Naive thymus-derived CD4-positive, alpha-beta T cell (primary cell): ENCODE measurements around the gene RAB40C. TPM values are rescaled to one million over a fixed set of nuclear protein-coding genes. Genes with fewer than 3 reads are reported as not detected.

Experiments used
- ATAC-seq: fragments of 150-1000 bp; cut with Tn5 transposase; 2 replicates; pipeline ENCODE4 v1.10.0; 2021; ENCODE audit warnings: mild to moderate bottlenecking, moderate library complexity
- CTCF ChIA-PET: fragments of 350-600 bp; sonication (Branson Sonifier 250); formaldehyde crosslinking; loops from one replicate; lab custom pipeline; 2021; ENCODE audit warnings: antibody characterized with exemption; lab: Charles Lee
- POLR2A ChIA-PET: fragments of 350-600 bp; sonication (Branson Sonifier 250); formaldehyde crosslinking; loops from one replicate; lab custom pipeline; 2021; ENCODE audit warnings: antibody characterized with exemption, inconsistent platforms; lab: Charles Lee
- DNase-seq, 9 donors: peaks; one replicate each; pipeline versions ENCODE4 v3.0.0 to v3.0.0-alpha.2; 2020 to 2022; ENCODE audit warnings: mixed read lengths in 1 of 9
- H3K27ac ChIP-seq: one replicate; pipeline ENCODE4 v1.7.0; 2013; ENCODE audit warnings: mild to moderate bottlenecking, low read depth, low read length, moderate library complexity
- H3K27me3 ChIP-seq, 2 donors: one replicate each; pipeline ENCODE4 v1.7.0; 2013; ENCODE audit warnings: low read length in 2 of 2, mild to moderate bottlenecking in 2 of 2, moderate library complexity in 2 of 2; ENCODE audit not compliant: control insufficient read depth in 2 of 2, insufficient read depth in 2 of 2
- H3K36me3 ChIP-seq, 3 experiments: 1 replicate in 2 of 3; 2 replicates in 1 of 3; pipeline ENCODE4 v1.7.0; 2013; ENCODE audit warnings: low read length in 3 of 3, mild to moderate bottlenecking in 3 of 3, moderate library complexity in 1 of 3; ENCODE audit not compliant: insufficient read depth in 3 of 3, control insufficient read depth in 2 of 3
- H3K4me1 ChIP-seq, 2 donors: one replicate each; pipeline ENCODE4 v1.7.0; 2013; ENCODE audit warnings: low read length in 2 of 2, mild to moderate bottlenecking in 2 of 2, moderate library complexity in 1 of 2; ENCODE audit not compliant: control insufficient read depth in 2 of 2, insufficient read depth in 2 of 2
- H3K4me3 ChIP-seq: 2 replicates; pipeline ENCODE4 v1.7.0; 2013; ENCODE audit warnings: mild to moderate bottlenecking, low read length
- H3K9me3 ChIP-seq, 3 experiments: 1 replicate in 2 of 3; 2 replicates in 1 of 3; pipeline ENCODE4 v1.7.0; 2013; ENCODE audit warnings: low read length in 3 of 3; ENCODE audit not compliant: control insufficient read depth in 2 of 3
- H3K27ac Mint-ChIP-seq, 9 donors: one replicate each; pipeline ENCODE4 v1.8.0; 2020 to 2022; ENCODE audit warnings: mixed read lengths in 9 of 9, mild to moderate bottlenecking in 8 of 9, moderate library complexity in 5 of 9, inconsistent platforms in 2 of 9
- H3K27me3 Mint-ChIP-seq, 5 donors: one replicate each; pipeline ENCODE4 v1.8.0; 2021 to 2022; ENCODE audit warnings: mixed read lengths in 5 of 5, mild to moderate bottlenecking in 1 of 5
- H3K36me3 Mint-ChIP-seq, 5 donors: one replicate each; pipeline ENCODE4 v1.8.0; 2020 to 2022; ENCODE audit warnings: mixed read lengths in 5 of 5, mild to moderate bottlenecking in 3 of 5, inconsistent platforms in 1 of 5
- H3K4me1 Mint-ChIP-seq, 7 donors: one replicate each; pipeline ENCODE4 v1.8.0; 2020 to 2022; ENCODE audit warnings: mixed read lengths in 7 of 7, mild to moderate bottlenecking in 3 of 7, inconsistent platforms in 1 of 7
- H3K4me3 Mint-ChIP-seq, 10 donors: one replicate each; pipeline ENCODE4 v1.8.0; 2020 to 2022; ENCODE audit warnings: mild to moderate bottlenecking in 10 of 10, mixed read lengths in 10 of 10, moderate library complexity in 6 of 10, inconsistent platforms in 2 of 10
- H3K9me3 Mint-ChIP-seq, 11 donors: one replicate each; pipeline ENCODE4 v1.8.0; 2020 to 2022; ENCODE audit warnings: mixed read lengths in 11 of 11, mild to moderate bottlenecking in 4 of 11, inconsistent platforms in 1 of 11, moderate library complexity in 1 of 11
- intact Hi-C, 2 donors: fragments of 100-400 bp; cut with micrococcal nuclease; formaldehyde crosslinking; loops; one replicate each; pipeline ENCODE4 v1.15.1; 2023
- polyA plus RNA-seq, 2 donors: library from polyadenylated mRNA; unstranded; fragments of 300-500 nt; fragmentation: Illumina TruSeq; gene quantifications; one replicate each; pipeline ENCODE4 v1.2.3, GENCODE V29; 2021
- total RNA-seq, 6 experiments: library from RNA in 5 of 6; stranded (reverse) in 5 of 6; gene quantifications; 1 replicate in 5 of 6; 2 replicates in 1 of 6; pipeline ENCODE4 v1.2.3 and lab custom pipeline; 2021 to 2026

RAB40C gene
- total and polyA plus RNA-seq, 7 experiments from 2014 or later = 7.9 to 23.2 (median 17.5) TPM

- no peaks in the 10 kb centered on the region for H3K27me3 ChIP-seq
- Mint-ChIP-seq H3K27me3 (peaks cover 0 to 6% (median 0%) of the 10 kb centered on the region in 5 donors), H3K4me3 (no peak overlapping the region), H3K27ac (no peak overlapping the region), H3K9me3 (peaks cover 0 to 7% (median 0%) of the 10 kb centered on the region in 11 donors), H3K4me1 (peaks cover 0 to 10% (median 5%) of the 10 kb centered on the region in 7 donors), H3K36me3 (no peaks in the 10 kb centered on the region)
- ChIA-PET CTCF (no interaction called here), POLR2A (interaction anchor here (1.0 kb wide), 1 partner anchor 43 kb away, joined by 3 read pairs; the partner anchor contains the start of gene RHBDL1)
- no peak overlapping the region for H3K4me3 ChIP-seq
- intact Hi-C loops = no loop called here
- no peak overlapping the region for H3K27ac ChIP-seq
- H3K36me3 ChIP-seq = peaks cover 0 to 41% (median 0%) of the 10 kb centered on the region in 3 experiments
- H3K9me3 ChIP-seq = no peaks in the 10 kb centered on the region
- ATAC-seq = no peak
- no peak for DNase-seq
- H3K4me1 ChIP-seq = peaks cover 5 to 8% of the 10 kb centered on the region in 2 donors
Observed at GRCh38 chr16:631808-632358, 42.0 kb downstream of the RAB40C start.

GRCh38 chr16:632486-633335, 42.8 kb downstream of the RAB40C start:
- Histone ChIP-seq H3K27ac (no peak overlapping the region), H3K4me1 (peaks cover 5 to 13% of the 10 kb centered on the region in 2 donors), H3K9me3 (no peaks in the 10 kb centered on the region), H3K36me3 (peaks cover 0 to 33% (median 0%) of the 10 kb centered on the region in 3 experiments), H3K27me3 (no peaks in the 10 kb centered on the region), H3K4me3 (no peak overlapping the region)
- ATAC-seq (no peak), DNase-seq (no peak)
- Mint-ChIP-seq H3K27ac (no peak overlapping the region), H3K4me1 (peaks cover 0 to 10% (median 5%) of the 10 kb centered on the region in 7 donors), H3K9me3 (peaks cover 0 to 7% (median 0%) of the 10 kb centered on the region in 11 donors), H3K27me3 (peaks cover 0 to 6% (median 0%) of the 10 kb centered on the region in 5 donors), H3K36me3 (no peaks in the 10 kb centered on the region), H3K4me3 (no peak overlapping the region)
- POLR2A ChIA-PET = no interaction called here
- intact Hi-C loops = no loop called here
- CTCF ChIA-PET = no interaction called here

- Mint-ChIP-seq H3K27me3 (peaks cover 0 to 6% (median 0%) of the 10 kb centered on the region in 5 donors), H3K4me3 (no peak overlapping the region)
Observed at GRCh38 chr16:633336-634050, 43.6 kb downstream of the RAB40C start.

GRCh38 chr16:634051-634670, 44.3 kb downstream of the RAB40C start:
- ChIA-PET POLR2A (no interaction called here), CTCF (no interaction called here)
- peaks cover 0 to 19% (median 0%) of the 10 kb centered on the region in 3 experiments for H3K36me3 ChIP-seq
- Mint-ChIP-seq H3K9me3 (peaks cover 0 to 7% (median 0%) of the 10 kb centered on the region in 11 donors), H3K27me3 (peaks cover 0 to 6% (median 0%) of the 10 kb centered on the region in 5 donors), H3K27ac (peak overlapping the region in 1 of 9 donors; percentile 62), H3K4me3 (peak overlapping the region in 7 of 10 donors; percentile 31 to 92 (median 59)), H3K36me3 (no peaks in the 10 kb centered on the region), H3K4me1 (peaks cover 0 to 10% (median 9%) of the 10 kb centered on the region in 7 donors)
- peaks cover 5 to 14% of the 10 kb centered on the region in 2 donors for H3K4me1 ChIP-seq
- no peak overlapping the region for H3K27ac ChIP-seq
- H3K4me3 ChIP-seq = no peak overlapping the region
- no peak for ATAC-seq
- no peak for DNase-seq
- no peaks in the 10 kb centered on the region for H3K27me3 ChIP-seq
- no peaks in the 10 kb centered on the region for H3K9me3 ChIP-seq
- intact Hi-C loops = no loop called here

More at GRCh38 chr16:633336-634050, 43.6 kb downstream of the RAB40C start:
- POLR2A ChIA-PET = no interaction called here
- no peak overlapping the region for H3K27ac Mint-ChIP-seq
- CTCF ChIA-PET = no interaction called here
- H3K9me3 Mint-ChIP-seq = peaks cover 0 to 7% (median 0%) of the 10 kb centered on the region in 11 donors
- H3K4me1 Mint-ChIP-seq = peaks cover 0 to 10% (median 8%) of the 10 kb centered on the region in 7 donors
- ATAC-seq = no peak
- no peaks in the 10 kb centered on the region for H3K36me3 Mint-ChIP-seq
- H3K4me3 ChIP-seq = no peak overlapping the region
- H3K36me3 ChIP-seq = peaks cover 0 to 26% (median 0%) of the 10 kb centered on the region in 3 experiments
- peaks cover 5 to 14% of the 10 kb centered on the region in 2 donors for H3K4me1 ChIP-seq
- intact Hi-C loops = no loop called here
- H3K27ac ChIP-seq = no peak overlapping the region
- DNase-seq = no peak
- no peaks in the 10 kb centered on the region for H3K27me3 ChIP-seq
- H3K9me3 ChIP-seq = no peaks in the 10 kb centered on the region

- Mint-ChIP-seq H3K27me3 (peaks cover 0 to 6% (median 0%) of the 10 kb centered on the region in 5 donors), H3K36me3 (no peaks in the 10 kb centered on the region), H3K4me3 (peak overlapping the region; percentile 27 to 92 (median 60)), H3K27ac (peak overlapping the region in 2 of 9 donors; percentile 17 to 76), H3K9me3 (peaks cover 0 to 7% (median 0%) of the 10 kb centered on the region in 11 donors), H3K4me1 (peaks cover 0 to 10% (median 9%) of the 10 kb centered on the region in 7 donors)
- CTCF ChIA-PET = no interaction called here
- intact Hi-C loops = loop anchor here in 1 of 2 donors (5.0 kb wide), 1 partner anchor 68 kb away; the partner anchor contains the start of genes NHLRC4 and PIGQ
- H3K9me3 ChIP-seq = no peaks in the 10 kb centered on the region
- H3K4me3 ChIP-seq = no peak overlapping the region
- H3K36me3 ChIP-seq = peaks cover 0 to 16% (median 0%) of the 10 kb centered on the region in 3 experiments
- no peaks in the 10 kb centered on the region for H3K27me3 ChIP-seq
- no peak for DNase-seq
- POLR2A ChIA-PET = interaction anchor here (1.7 kb wide), 1 partner anchor 46 kb away, joined by 5 read pairs; no protein-coding TSS in a partner anchor
- ATAC-seq = no peak
- peak overlapping the region; percentile 70 for H3K27ac ChIP-seq
- peaks cover 5 to 14% of the 10 kb centered on the region in 2 donors for H3K4me1 ChIP-seq
Observed at GRCh38 chr16:634996-635395, 45.1 kb downstream of the RAB40C start.
